Peyer's patch (tissue), 4 donors: ENCODE data around the gene DNASE1L1.

Experiments used
- CTCF ChIP-seq, 6 experiments: fragments of 450-650 bp in 4 of 6; fragments of 200-600 bp in 2 of 6; sonication (generic) in 1 of 6; IDR thresholded peaks; one replicate each; pipeline ENCODE4 v1.5.1; 2017 to 2019; ENCODE audit warnings: antibody characterized with exemption in 6 of 6, mild to moderate bottlenecking in 3 of 6, moderate library complexity in 1 of 6
- POLR2A ChIP-seq, 2 donors: fragments of 450-650 bp; IDR thresholded peaks; one replicate each; pipeline ENCODE4 v1.5.1; 2017; ENCODE audit warnings: antibody characterized with exemption in 2 of 2, mild to moderate bottlenecking in 2 of 2, moderate library complexity in 2 of 2

GRCh38 chrX:154399527-154400368 lies 9.3 kb downstream of the DNASE1L1 start:
- TF ChIP-seq CTCF (IDR thresholded peaks at IDR 0.05) (no peak), POLR2A (IDR thresholded peaks at IDR 0.05) (no peak)
